K562 (cell line): ENCODE measurements around the gene CSDE1. TPM values are rescaled to one million over a fixed set of nuclear protein-coding genes. Genes with fewer than 3 reads are reported as not detected.

Experiments
- CLOCK ChIP-seq: fragments of 250-450 bp; sonication (Bioruptor Pico); IDR thresholded peaks from 2 replicates; pipeline ENCODE4 v1.4.0; 2020; ENCODE audit warnings: mild to moderate bottlenecking, moderate library complexity, borderline replicate concordance
- FOXO4 ChIP-seq: fragments of 450-650 bp; formaldehyde crosslinking; IDR thresholded peaks from 2 replicates; pipeline ENCODE4 v1.4.0; 2020; ENCODE audit warnings: mild to moderate bottlenecking, moderate library complexity
- GTF2A2 ChIP-seq: IDR thresholded peaks from 2 replicates; pipeline ENCODE4 v1.6.1; 2016; ENCODE audit warnings: mild to moderate bottlenecking, missing genetic modification characterization, missing compliant biosample characterization
- HSF4 ChIP-seq: fragments of 250-450 bp; sonication (Bioruptor Pico); IDR thresholded peaks from 2 replicates; pipeline ENCODE4 v2.1.2; 2022; ENCODE audit warnings: mild to moderate bottlenecking, moderate library complexity, borderline replicate concordance
- LARP7 ChIP-seq: fragments of 450-650 bp; IDR thresholded peaks from 2 replicates; pipeline ENCODE4 v1.6.1; 2016
- MEF2A ChIP-seq: IDR thresholded peaks from 2 replicates; pipeline ENCODE4 v1.6.1; 2011; ENCODE audit warnings: low read depth, mild to moderate bottlenecking, low read length, moderate library complexity; ENCODE audit not compliant: control insufficient read depth
- PRPF4 ChIP-seq: fragments of 200-400 bp; formaldehyde crosslinking; IDR thresholded peaks from one replicate; pipeline ENCODE4 v1.6.1; 2017; ENCODE audit warnings: low read length, low read depth, mild to moderate bottlenecking; ENCODE audit not compliant: insufficient read depth, poor library complexity, severe bottlenecking
- RCOR1 ChIP-seq, 2 experiments: IDR thresholded peaks; 2 replicates each; pipeline ENCODE4 v1.6.1; 2012; ENCODE audit warnings: low read depth in 2 of 2, low read length in 2 of 2, borderline replicate concordance in 1 of 2, improper control_type of control experiment in 1 of 2
- SIX5 ChIP-seq, 2 experiments: IDR thresholded peaks; 2 replicates each; pipeline ENCODE4 v1.6.1; 2011; ENCODE audit warnings: low read length in 2 of 2, borderline replicate concordance in 1 of 2, low read depth in 1 of 2, mild to moderate bottlenecking in 1 of 2, moderate library complexity in 1 of 2; ENCODE audit not compliant: insufficient read depth in 1 of 2
- SREBF2 ChIP-seq: sonication (generic); formaldehyde crosslinking; IDR thresholded peaks from 2 replicates; pipeline ENCODE4 v1.4.0; 2020; ENCODE audit warnings: mild to moderate bottlenecking, missing genetic modification reagents
- TAF15 ChIP-seq: fragments of 200-400 bp; formaldehyde crosslinking; IDR thresholded peaks from 2 replicates; pipeline ENCODE4 v1.6.1; 2017; ENCODE audit warnings: mild to moderate bottlenecking, low read depth, low read length, moderate library complexity
- TFAM ChIP-seq: fragments of 250-450 bp; sonication (Bioruptor Pico); conservative IDR thresholded peaks from 2 replicates; pipeline ENCODE4 v1.5.0; 2021; ENCODE audit warnings: mild to moderate bottlenecking, moderate library complexity
- TRIM28 ChIP-seq: fragments of 450-650 bp; IDR thresholded peaks from 2 replicates; pipeline ENCODE4 v1.6.1; 2017
- VEZF1 ChIP-seq: fragments of 200-800 bp; sonication (Bioruptor generic); IDR thresholded peaks from 2 replicates; pipeline ENCODE4 v1.6.1; 2017; ENCODE audit warnings: missing genetic modification characterization, missing compliant biosample characterization
- ZKSCAN3 ChIP-seq: fragments of 250-450 bp; sonication (Bioruptor Pico); IDR thresholded peaks from 2 replicates; pipeline ENCODE4 v1.4.0; 2020
- ZNF507 ChIP-seq: conservative IDR thresholded peaks from 2 replicates; pipeline ENCODE4 v1.6.1; 2017; ENCODE audit warnings: missing genetic modification characterization, missing compliant biosample characterization
- polyA plus RNA-seq, 8 experiments: library from polyadenylated mRNA; depleted of rRNA in 4 of 8; stranded (reverse) in 5 of 8; unstranded in 3 of 8; fragments of >200 nt; fragmentation: Nextera tagmentation in 2 of 8; fragmentation: Illumina TruSeq in 1 of 8; extraction: Ambion mirVana in 2 of 8; extraction: Trizol in 1 of 8; gene quantifications; 2 replicates each; pipeline versions ENCODE4 v1.2.1 to v1.2.3, GENCODE V29; 2011 to 2014; ENCODE audit warnings: inconsistent platforms in 1 of 8, missing spikeins in 1 of 8
- total RNA-seq, 7 experiments: library from RNA; depleted of rRNA in 6 of 7; stranded (reverse); fragments of >200 nt in 6 of 7; fragmentation: Illumina TruSeq in 2 of 7; extraction: Trizol in 2 of 7; gene quantifications; 2 replicates each; pipeline versions ENCODE4 v1.2.1 to v1.2.3, GENCODE V29; 2011 to 2021; ENCODE audit warnings: low replicate concordance in 1 of 7
- TF ChIP-seq, protein P1 (sequence below): sonication (generic); formaldehyde crosslinking; IDR thresholded peaks from 2 replicates; pipeline ENCODE4 v1.8.0; 2022; ENCODE audit warnings: mild to moderate bottlenecking, missing genetic modification reagents
- TF ChIP-seq, protein P2 (sequence below): sonication (generic); IDR thresholded peaks from 2 replicates; pipeline ENCODE4 v1.6.1; 2016

The CSDE1 gene
- total and polyA plus RNA-seq, 9 of the 15 experiments (the other 6 are each of a cell fraction or from before 2014, with no cell fraction given), result 174 to 538 (median 403) TPM

DNA sequence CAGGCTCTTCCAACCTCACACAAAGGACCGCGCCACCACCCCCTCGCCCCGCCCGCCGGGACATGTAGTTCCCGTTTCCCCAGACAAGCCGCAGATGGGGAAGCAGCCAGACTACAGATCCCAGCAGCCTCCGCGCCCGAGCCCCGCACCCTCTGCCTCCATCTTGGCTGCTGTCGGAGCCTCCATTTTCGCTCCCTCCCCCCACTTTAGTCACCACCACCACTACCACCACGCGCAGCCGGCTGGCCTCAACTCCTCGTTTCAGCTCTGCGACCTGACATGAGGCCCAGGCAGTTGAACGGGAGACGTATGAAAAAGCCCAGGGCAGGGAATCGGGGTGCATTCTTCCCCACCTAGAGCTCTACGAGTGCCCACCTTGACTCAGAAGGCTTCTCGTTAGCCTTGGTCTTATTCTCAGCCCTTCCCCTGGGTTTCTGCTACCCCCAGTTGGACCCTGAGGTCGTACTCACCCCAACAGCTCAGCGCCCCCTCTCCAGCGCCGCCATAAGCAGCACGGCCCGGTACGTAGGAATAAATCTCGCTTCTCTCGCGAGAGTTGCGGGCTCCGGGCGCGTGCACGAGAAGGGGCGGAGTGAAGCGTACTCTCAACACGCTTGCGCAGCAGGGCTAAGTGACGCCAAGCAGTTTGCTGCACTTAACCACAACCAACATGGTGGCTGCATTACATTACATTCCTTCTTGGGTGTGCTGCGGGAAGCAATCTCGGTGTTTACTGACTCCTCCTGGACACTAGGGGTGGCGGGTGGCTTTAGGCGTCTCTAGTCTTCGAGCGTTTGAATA, at the start of gene CSDE1 (continued):
- TF ChIP-seq VEZF1, result peak; percentile 91
- peak; percentile 90; the same call in 1 of the 2 replicates for TF ChIP-seq LARP7
- TF ChIP-seq FOXO4 (CRISPR knock-in tag), result 0 out of 2 replicates have a peak, but pooled peaks have one; percentile 75
- TF ChIP-seq GTF2A2 (tag), result peak; percentile 70
- TF ChIP-seq SREBF2 (CRISPR knock-in tag), result 0 out of 2 replicates have a peak, but pooled peaks have one; percentile 12
- no peak for TF ChIP-seq TFAM
- TF ChIP-seq, protein P1, sequence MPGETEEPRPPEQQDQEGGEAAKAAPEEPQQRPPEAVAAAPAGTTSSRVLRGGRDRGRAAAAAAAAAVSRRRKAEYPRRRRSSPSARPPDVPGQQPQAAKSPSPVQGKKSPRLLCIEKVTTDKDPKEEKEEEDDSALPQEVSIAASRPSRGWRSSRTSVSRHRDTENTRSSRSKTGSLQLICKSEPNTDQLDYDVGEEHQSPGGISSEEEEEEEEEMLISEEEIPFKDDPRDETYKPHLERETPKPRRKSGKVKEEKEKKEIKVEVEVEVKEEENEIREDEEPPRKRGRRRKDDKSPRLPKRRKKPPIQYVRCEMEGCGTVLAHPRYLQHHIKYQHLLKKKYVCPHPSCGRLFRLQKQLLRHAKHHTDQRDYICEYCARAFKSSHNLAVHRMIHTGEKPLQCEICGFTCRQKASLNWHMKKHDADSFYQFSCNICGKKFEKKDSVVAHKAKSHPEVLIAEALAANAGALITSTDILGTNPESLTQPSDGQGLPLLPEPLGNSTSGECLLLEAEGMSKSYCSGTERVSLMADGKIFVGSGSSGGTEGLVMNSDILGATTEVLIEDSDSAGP (CRISPR knock-in tag), result no peak
- peak; percentile 65 for TF ChIP-seq TRIM28
- no peak; the same call in 1 of the 2 replicates for TF ChIP-seq CLOCK (CRISPR knock-in tag)
- TF ChIP-seq, protein P2, sequence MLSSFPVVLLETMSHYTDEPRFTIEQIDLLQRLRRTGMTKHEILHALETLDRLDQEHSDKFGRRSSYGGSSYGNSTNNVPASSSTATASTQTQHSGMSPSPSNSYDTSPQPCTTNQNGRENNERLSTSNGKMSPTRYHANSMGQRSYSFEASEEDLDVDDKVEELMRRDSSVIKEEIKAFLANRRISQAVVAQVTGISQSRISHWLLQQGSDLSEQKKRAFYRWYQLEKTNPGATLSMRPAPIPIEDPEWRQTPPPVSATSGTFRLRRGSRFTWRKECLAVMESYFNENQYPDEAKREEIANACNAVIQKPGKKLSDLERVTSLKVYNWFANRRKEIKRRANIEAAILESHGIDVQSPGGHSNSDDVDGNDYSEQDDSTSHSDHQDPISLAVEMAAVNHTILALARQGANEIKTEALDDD, result peak; percentile 54; the same call in 1 of the 2 replicates
- TF ChIP-seq ZKSCAN3, result no peak
- peak; percentile 86 to 90 for TF ChIP-seq SIX5 (IDR thresholded peaks at IDR 0.05; ENCODE audit: borderline replicate concordance in 1 of 2, insufficient read depth in 1 of 2, low read depth in 1 of 2, low read length in 2 of 2)
- TF ChIP-seq ZNF507 (tag), result no peak
- no peak for TF ChIP-seq TAF15
- TF ChIP-seq PRPF4, result peak; percentile 92
- no peak for TF ChIP-seq HSF4 (CRISPR knock-in tag)
- TF ChIP-seq MEF2A, result 0 out of 2 replicates have a peak, but pooled peaks have one; percentile 6
- peak in 1 of 2 experiments; percentile 90; a peak in 2 of 4 replicates for TF ChIP-seq RCOR1 (IDR thresholded peaks at IDR 0.05; ENCODE audit: borderline replicate concordance in 1 of 2, low read depth in 2 of 2, low read length in 2 of 2)
